GM18907 (cell line): ENCODE results near the gene DENND4A.

ENCODE experiments used
- ATAC-seq: cut with Tn5 transposase; IDR thresholded peaks from one replicate; pipeline ENCODE4 v1.9.1; 2021; ENCODE audit warnings: mild to moderate bottlenecking, moderate library complexity; ENCODE audit not compliant: unreplicated experiment

DENND4A gene

DNA sequence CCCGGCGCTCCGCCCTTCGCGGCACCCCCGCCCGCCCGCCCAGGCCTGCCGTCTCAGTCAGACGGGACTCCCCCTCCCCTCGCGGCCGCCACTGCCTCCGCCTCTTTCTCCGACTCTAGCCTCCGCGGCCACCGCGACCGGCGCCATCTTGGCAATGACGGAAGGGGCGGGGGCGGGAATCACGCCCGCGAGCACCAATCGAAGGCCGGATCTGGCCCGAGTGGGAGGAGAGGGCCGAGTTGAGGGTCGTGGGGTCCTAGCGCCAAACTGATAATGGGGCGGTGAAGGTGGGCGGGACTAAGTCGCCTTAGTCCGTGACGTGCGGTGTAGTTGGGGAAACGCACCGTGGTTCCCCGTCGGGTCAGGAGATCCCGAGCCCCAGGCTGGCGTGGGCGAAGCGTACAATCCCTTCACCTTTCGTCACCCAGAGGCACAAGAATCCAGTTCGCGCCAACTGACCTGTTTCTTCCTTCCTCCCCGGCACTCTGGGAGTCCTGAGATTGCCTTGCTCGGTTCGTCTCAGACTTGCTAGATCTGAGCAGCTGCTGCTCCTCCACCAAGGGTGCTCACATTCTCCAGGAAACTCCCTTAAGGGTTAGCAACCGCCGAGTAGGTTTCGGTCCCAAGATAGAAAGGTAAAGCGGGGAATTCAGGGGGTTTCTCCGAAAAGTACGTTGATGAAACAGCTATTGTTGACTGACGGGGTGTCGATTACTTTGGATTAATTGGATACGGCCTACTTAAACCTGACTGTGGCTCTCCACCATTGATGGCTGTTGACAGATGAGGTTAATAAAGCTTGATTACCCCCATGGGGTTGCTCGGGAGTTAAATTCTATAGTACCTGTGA is at the start of gene DENND4A:
Gene DENND4A, minus strand, starts transcription at position 156 of the 850 bp plus-strand sequence. CDS start 35,843 bp downstream, outside the sequence.
- ATAC-seq: peak; percentile 85

DNA sequence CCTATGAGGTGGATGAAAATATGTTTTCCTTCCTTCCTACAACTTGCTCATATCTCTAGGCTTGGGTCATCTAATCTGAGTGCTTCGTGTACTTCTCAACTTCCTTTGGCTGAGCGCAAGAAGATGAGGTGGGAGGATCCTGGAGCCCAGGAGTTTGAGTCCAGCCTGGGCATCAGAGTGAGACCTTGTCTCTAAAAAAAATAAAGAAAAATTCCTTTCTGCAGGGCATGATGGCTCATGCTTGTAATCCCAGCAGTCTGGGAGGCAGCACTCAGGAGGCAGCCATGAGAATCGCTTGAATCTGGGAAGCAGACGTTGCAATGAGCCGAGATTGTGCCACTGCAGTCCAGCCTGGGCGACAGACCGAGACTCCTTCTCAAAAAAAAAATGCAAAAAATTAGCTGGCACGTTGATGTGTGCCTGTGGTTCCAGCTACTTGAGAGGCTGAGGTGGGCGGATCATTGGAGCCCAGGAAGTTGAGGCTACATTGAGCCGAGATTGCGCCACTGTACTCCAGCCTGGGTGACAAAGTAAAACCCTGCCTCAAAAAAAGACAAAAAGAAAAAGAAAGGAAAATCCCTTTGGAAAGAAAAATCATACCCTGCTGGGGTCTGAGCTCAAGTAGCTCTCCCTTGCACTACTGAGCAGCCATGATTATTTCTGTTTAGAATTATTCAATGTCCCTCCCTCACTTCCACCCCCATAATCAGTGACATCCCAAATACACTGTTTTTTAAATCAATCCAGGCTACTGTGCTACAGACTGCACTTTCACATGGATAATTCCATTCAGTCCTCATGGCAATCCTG is 49.2 kb upstream of the DENND4A start:
- ATAC-seq: no peak

DNA sequence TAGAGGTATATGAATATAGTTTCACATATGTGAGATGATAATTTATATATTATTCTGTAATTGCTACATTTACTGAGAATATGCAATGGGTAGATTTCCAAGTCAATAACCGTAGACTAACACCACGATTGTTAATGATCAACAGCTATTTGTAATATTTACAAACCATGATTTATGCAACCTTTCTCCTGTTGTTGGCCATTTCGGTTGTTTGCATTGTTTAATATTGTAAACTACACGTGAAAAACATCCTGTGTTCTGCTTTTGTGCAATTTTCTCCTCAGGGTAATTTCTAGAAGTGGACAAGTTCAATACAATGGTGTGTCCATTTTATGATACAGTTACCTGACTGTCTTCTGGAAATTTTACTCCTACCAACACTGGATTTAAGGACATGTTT is 47.9 kb upstream of the DENND4A start:
- ATAC-seq: no peak

DNA sequence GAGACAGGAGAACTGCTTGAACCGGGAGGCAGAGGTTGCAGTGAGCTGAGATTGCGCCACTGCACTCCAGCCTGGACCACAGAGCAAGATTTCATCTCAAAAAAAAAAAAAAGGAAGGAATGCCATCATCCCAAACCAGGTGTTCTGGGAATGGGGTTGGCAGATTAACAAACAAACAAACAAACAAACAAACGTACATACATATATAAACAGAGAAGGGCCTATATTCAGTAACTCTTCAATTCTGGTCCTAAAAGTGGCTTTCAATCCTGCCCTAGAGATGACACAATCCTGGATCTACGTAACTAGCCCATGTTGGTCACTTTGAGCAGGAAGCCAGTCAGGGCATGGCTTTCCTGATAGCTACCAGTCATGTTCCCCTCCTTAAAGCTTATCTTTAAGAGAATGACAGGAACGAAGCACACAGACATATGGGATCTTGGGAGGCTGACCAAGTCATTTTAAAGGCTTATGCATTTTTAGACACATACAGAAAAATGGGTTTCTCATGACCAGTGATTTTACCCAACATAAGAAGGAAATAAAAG is 47.3 kb upstream of the DENND4A start:
- no peak for ATAC-seq

DNA sequence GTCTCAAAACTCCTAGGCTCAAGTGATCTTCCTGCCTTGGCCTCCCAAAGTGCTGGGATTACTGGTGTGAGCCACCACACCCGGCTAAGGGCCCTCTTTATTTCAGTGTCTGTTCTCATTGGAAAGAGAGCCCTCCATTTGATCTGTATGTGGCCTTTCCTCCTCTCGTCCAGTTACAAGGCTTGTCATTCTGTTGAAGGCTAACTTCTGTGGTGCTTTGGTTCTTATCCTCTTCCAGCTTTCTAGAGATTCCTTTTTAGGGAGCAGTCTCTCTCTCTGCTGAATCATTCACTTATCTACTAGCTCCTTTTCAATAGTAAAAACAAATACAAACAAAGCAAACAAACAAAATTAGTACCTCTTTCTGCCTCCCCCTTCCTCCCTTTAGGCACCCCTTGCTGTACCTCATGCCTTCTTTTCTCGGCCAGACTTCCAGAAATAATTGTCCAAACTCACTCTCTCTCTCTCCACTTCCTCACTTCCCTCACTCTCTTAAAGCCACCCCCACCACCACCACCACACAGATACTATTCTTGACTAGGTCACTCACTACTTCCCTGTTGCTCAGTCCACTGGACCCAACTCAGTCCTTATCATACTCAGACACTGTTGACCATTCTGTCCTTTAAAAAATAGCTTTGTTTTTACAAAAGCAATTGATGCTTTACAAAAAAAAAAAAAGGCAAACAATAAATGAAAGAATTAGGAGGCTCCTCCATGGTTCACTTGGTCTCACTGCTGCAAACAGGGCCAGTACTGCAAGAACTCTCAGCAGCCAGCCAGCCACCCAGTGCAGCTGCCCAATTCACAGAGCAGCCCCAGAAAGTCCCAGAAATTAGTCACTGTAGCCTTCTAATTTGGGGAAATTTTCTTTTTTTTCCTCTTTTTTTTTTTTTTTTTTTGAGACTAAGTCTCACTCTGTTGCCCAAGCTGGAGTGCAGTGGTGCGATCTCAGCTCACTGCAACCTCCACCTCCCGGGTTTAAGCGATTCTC is 45.5 kb upstream of the DENND4A start:
- no peak for ATAC-seq

DNA sequence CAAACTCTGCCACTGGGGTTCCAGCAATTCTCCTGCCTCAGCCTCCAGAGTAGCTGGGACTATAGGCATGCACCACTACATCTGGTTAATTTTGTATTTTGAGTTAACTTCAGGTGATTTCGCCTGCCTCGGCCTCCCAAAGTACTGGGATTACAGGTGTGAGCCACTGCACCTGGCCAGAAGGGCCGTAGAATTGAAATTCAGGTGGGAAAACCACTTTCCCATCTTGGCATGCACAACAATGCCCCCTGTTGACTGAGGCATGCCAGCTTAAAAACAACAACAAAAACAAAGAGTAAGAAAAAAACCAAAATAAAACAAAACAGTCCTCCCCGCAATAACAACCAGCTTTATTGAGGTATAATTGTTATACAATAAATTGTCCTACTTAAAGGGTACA is 44.6 kb upstream of the DENND4A start:
- no peak for ATAC-seq

DNA sequence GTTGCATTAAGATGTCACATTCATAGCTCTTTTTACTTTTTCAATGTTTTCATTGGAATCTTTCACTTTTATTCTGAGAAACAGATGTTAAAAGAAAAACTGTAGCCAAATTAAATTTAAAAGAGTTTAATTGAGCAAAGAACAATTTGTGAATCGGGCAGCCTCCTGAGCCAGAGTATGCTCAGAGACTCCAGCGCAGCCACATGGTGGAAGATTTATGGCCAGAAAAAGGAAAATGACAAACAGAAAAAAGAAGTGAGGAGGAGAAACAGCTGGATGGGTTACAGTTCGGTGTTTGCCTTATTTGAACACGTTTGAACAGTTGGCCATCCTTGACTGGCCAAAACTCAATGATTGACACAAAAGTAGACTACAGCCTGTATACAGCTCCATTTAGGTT is 43.4 kb upstream of the DENND4A start:
- no peak for ATAC-seq

DNA sequence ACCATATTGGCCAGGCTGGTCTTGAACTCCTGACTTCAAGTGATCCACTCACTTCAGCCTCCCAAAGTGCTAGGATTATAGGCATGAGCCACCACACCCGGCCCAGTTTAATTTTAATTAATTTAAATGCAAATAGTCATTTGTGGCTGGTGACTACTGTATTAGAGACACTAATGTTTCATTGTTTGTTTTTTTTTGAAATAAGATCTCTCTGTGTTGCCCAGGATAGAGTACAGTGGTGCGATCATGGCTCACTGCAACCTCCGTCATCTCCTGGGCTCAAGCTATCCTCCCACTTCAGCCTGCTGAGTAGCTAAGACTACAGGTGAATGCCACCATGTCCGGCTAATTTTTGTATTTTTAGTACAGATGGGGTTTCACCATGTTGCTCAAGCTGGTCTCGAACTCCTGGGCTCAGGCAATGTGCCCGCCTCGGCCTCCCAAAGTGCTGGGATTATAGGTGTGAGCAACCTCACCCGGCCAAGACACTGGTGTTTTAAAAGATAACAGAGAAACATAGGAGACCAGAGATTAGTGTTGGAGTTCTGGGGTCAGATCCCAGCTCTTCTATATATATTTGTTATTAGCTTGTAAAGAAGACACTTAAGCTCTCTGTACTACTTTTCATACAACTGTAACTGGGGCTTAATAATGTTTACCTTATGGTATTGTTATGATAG is 42.6 kb upstream of the DENND4A start:
- ATAC-seq: no peak

DNA sequence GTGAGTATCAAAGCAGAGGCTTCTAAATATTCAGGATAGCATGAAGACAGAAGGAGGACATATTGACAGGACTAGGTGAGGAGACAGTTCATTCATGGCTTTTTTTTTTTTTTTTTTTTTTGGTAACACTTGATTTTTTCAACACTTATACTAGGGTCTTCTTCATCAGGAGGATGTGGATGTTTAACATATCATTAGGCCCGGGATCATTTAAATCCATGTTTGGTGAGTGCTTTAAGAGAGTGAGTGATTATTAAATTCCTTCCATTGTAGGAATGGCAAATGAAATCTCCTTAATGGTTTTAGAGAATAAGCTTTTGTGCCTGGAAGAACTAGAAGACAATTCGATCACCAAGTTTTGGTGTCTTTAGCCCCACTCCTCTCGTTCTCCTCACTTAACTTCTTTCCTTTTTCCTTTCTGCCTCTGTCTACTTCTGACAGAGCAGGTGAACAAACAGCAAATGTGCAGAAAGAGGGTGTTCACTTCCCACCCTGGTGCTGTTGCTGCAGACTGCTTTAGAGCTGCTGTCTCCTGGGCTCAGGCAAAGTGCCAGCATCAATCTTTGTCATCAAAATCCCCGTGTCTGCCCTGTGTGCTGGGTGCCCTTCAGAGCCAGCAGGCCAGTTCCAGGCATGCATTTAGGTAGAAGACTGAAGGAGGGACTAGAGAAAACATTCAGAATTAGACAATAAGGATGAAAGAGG is 41.6 kb upstream of the DENND4A start:
- no peak for ATAC-seq

DNA sequence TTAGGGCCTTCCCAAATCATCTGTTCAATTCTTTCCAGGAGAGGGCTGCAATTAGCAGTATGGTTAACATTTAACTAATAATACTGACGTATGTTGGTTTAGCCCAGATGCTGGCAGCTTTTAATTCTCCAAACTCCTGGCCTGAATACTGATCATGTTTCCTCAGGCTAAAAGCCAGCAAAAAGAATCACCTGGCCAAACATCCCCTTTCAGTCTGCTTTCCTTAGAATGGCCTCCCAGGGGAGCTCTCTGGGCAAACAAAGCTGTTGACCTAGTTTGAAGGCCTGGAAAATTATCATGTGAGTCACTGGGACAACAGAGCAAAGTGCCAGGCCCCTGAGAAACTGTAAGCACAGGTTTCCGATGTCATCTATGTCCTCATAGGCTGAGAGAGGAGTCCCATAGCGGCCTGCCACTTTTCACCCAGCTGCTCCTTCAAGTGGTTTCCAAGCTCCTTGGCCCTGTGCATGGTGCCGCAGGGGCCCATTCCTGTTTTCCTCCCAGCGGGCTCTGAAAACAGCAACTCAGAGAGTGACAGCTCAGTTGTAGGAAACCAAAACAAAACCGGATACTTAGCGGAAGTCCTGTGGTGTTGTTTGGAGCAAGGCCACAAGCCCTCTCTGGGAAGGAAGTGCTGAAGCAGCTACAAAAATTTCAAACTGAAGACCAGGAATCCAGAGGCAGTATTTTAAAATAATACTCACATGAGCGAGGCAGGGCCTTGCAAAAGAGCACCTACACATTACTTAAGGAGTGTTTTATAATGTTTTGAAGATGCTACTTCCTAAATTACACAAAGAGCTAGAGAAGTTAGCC is 40.7 kb upstream of the DENND4A start:
- ATAC-seq: no peak

DNA sequence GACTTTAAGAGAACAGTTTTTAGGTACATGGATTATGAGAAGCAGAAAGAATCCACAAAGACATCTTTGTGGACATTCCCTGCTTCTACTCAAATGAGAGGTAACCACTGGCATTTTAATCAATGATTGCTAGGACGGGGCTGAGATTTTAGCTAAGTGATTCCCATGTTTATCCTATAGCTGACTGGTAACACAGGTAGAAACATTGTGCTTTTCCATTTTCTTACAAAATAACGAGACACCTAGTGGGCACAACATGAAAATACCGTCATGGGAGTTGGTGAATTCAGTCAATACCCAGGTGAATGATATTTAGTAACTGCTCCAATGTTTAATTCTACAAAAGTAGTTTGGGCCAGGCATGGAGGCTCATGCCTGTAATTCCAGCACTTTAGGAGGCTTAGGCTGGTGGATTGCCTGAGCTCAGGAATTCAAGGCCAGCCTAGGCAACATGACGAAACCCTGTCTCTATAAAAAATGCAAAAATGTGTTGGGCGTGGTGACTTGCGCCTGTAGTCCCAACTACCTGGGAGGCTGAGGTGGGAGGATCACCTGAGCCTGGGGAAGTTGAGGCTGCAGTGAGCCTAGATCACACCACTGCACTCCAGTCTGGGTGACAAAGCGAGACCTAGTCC is 37.2 kb upstream of the DENND4A start:
- no peak for ATAC-seq

DNA sequence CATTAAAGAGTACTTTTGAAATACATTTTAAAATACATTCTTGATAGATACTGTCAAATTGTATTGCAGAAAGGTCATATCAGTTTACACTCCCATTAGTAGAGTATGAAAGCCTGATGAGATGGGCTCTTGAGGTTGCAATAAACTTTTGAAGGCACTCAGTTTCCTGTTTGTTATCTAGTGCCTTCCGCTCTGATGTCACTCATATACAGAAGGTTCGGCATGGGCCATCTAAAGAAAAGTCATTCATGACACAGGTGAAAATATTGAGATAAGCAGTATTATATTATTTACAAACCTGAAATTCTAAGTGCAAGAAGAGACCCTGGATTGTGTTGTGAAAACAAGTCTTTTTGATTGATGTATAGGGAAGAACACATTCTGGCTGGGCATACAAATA is 36.5 kb upstream of the DENND4A start:
- no peak for ATAC-seq

DNA sequence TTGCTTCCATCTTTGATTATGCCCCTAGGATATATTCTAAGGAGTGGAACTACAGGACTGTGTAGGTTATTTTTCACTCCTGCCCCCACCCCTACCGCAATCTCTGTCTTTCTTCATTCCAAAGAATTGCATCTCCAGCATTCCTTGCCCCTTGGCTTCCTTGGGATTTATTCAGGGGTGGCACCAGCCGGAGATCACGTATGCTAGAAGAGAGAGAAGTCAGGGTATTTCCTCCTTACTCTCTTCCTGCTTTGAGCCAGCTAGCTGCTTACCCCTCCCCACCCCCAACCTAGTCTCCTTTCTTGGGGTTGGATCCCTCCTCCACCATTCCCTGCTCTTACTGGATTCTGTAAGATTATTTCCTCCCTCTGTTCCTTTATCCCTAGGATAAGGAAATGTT is 35.0 kb upstream of the DENND4A start:
- ATAC-seq: no peak

DNA sequence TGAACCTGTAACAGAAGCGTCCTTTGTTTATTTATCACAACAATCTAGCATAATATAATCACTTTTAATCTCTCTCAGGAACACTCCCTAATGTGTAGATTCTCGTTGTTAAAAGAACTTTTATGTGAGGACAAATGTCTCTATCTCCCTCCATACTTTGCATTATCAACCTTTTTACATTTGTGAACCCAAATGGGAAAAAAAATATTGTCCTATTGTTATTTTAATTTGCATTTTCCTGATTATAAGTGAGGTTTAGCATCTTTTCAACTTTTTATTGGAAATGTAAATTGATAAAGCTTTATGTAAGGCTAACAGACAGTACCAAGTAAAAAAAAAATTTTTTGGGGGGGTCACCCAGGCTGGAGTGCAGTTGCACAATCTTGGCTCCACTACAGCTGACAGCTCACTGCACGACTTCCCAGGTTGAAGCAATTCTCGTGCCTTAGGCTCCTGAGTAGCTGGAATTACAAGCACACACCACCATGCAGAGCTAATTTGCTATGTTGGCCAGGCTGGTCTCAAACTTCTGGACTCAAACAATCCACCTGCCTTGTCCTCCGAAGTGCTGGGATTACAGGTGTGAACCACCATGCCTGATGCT is 33.0 kb upstream of the DENND4A start:
- ATAC-seq: no peak

DNA sequence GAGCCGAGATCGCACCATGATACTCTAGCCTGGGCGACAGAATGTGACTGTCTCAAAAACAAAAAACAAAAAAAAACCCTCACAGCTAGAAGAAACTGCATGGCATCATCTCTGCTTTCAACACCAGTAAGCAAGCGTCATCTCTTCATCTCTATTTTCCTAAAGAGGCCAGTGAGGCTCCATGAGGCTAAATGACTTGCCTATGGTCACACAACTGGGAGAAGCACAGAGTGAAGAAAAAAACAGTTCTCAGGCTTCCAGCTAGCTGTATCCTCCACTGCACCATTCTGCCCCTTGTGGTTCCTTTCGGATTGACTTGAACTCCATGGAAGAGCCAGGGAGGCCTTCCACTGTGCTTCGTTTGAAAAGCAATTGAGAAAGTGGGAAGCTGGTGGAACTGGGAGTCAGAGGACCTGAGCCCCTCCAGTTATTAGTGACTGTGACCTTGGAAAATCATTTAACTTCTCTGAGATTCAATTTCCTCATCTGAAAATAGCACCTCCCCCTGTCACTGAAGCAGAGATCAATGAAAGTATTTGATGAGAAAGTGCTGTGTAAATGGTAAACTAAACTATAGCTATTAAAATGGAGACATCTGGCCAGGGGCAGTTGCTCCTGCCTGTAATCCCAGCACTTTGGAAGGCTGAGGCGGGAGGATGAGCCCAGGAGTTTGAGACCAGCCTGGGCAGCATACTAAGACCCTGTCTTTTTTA is 32.1 kb upstream of the DENND4A start:
- ATAC-seq: no peak

DNA sequence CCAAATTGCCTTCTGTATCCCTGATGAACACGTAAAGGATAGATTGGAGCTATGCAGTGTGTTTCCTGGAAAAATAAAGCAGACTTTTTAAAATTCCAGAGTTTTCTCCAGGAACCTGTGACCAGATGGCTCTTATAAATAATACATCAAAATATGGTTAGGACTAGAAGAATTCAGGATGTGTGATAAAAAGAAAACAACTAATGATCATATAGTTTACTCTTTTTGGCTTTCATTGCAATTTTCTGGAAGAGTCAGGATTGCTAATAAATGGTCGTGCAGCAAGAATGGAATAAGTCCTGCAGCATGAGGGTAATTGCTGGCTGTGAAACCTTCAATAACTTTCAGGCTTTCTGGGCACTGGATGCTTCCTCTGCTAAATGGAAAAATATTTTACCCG is 30.2 kb upstream of the DENND4A start:
- ATAC-seq: no peak

DNA sequence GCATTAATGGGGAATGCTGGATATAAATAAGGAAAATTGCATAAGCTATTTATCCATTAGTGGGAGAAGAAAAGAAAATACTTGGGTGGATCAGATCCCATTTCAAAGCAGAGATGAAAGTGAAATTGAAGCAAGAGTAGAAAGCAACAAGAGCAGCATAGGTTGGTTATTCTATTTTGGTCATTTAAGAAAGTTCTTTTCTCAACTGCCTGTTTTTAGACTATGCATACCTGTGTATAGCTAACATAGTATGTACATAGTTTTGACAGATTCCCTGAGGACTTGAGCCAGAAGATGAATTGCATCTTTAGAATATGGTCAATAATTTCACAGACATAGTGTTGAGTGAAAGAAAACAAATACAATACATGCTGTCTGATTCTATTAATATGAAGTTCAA is 29.0 kb upstream of the DENND4A start:
- ATAC-seq: peak; percentile 37
